NB4 (cell line): Measurements from ENCODE around the gene DHX30.

Experiments
- MYC ChIP-seq: IDR thresholded peaks from 2 replicates; pipeline ENCODE4 v1.6.1; 2011; ENCODE audit warnings: low read depth, low read length
- POLR2A ChIP-seq: IDR thresholded peaks from 2 replicates; pipeline ENCODE4 v1.6.1; 2011; ENCODE audit warnings: mild to moderate bottlenecking; ENCODE audit not compliant: insufficient read length; ENCODE audit errors: extremely low read depth
- TF ChIP-seq, protein P1 (sequence below): IDR thresholded peaks from one replicate; pipeline ENCODE4 v1.5.1; 2012; ENCODE audit warnings: low read depth, low read length

DNA sequence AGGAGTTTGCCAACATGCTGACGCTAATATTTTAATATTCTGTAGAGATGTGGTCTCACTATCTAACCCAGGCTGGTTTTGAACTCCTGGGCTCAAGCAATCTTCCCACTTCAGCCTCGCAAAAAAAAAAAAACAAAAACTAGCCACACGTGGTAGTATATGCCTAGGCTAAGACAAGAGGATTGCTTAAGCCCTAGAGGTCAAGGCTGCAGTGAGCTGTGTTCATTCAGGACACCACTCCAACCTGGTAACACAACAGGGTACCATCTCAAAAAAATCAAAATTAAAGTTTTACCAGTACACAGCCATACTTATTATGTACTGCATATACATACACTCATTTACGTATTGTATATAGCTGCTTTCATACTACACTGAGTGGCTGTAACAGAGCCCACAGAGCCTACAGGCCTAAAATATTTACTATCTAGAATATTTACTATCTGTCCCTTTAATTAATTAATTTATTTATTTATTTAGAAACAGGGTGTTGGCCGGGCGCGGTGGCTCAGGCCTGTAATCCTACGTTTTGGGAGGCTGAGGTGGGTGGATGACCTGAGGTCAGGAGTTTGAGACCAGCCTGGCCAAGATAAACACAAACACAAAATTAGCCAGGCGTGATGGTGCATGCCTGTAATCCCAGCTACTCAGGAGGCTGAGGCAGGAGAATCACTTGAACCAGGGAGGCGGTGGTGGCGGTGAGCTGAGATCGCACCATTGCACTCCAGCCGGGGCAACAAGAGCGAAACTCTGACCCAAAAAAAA lies 44.5 kb upstream of the DHX30 start:
- TF ChIP-seq POLR2A (no peak), MYC (no peak)
- TF ChIP-seq, protein P1, sequence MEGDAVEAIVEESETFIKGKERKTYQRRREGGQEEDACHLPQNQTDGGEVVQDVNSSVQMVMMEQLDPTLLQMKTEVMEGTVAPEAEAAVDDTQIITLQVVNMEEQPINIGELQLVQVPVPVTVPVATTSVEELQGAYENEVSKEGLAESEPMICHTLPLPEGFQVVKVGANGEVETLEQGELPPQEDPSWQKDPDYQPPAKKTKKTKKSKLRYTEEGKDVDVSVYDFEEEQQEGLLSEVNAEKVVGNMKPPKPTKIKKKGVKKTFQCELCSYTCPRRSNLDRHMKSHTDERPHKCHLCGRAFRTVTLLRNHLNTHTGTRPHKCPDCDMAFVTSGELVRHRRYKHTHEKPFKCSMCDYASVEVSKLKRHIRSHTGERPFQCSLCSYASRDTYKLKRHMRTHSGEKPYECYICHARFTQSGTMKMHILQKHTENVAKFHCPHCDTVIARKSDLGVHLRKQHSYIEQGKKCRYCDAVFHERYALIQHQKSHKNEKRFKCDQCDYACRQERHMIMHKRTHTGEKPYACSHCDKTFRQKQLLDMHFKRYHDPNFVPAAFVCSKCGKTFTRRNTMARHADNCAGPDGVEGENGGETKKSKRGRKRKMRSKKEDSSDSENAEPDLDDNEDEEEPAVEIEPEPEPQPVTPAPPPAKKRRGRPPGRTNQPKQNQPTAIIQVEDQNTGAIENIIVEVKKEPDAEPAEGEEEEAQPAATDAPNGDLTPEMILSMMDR: no peak
